WTC11 (cell line): Measurements from ENCODE around the gene DNAH9. TPM values are rescaled to one million over a fixed set of nuclear protein-coding genes. Genes with fewer than 3 reads are reported as not detected.

Source experiments
- ATAC-seq: fragments of 200-7000 bp; cut with Tn5 transposase; 2 replicates; pipeline ENCODE4 v1.10.0; 2021; ENCODE audit warnings: mild to moderate bottlenecking, moderate library complexity
- CTCF ChIA-PET: fragments of 300-600 bp; sonication (Branson Sonifier 250); formaldehyde crosslinking; loops from one replicate; lab custom pipeline; 2021; ENCODE audit warnings: antibody characterized with exemption; lab: Charles Lee
- POLR2A ChIA-PET: fragments of 350-600 bp; sonication (Branson Sonifier 250); formaldehyde crosslinking; loops from one replicate; lab custom pipeline; 2021; ENCODE audit warnings: antibody characterized with exemption; lab: Charles Lee
- DNase-seq: peaks from one replicate; pipeline ENCODE4 v3.0.0; 2021; ENCODE audit warnings: low spot score
- H3K27ac Mint-ChIP-seq: 2 replicates; pipeline ENCODE4 v1.8.0; 2021; ENCODE audit warnings: mixed read lengths
- H3K27me3 Mint-ChIP-seq: 2 replicates; pipeline ENCODE4 v1.8.0; 2021; ENCODE audit warnings: low read depth, mild to moderate bottlenecking, moderate library complexity, mixed read lengths
- H3K36me3 Mint-ChIP-seq: 2 replicates; pipeline ENCODE4 v1.8.0; 2021; ENCODE audit warnings: mixed read lengths
- H3K4me1 Mint-ChIP-seq: 2 replicates; pipeline ENCODE4 v1.8.0; 2022; ENCODE audit warnings: mixed read lengths
- H3K4me3 Mint-ChIP-seq: 2 replicates; pipeline ENCODE4 v1.8.0; 2021; ENCODE audit warnings: mild to moderate bottlenecking, moderate library complexity, mixed read lengths
- H3K9me3 Mint-ChIP-seq: 2 replicates; pipeline ENCODE4 v1.8.0; 2021; ENCODE audit warnings: mixed read lengths
- ARID4B ChIP-seq: sonication (generic); formaldehyde crosslinking; IDR thresholded peaks from 2 replicates; pipeline ENCODE4 v1.8.0; 2023; ENCODE audit warnings: missing genetic modification reagents, mild to moderate bottlenecking, borderline replicate concordance
- ATF2 ChIP-seq: sonication (generic); formaldehyde crosslinking; IDR thresholded peaks from 2 replicates; pipeline ENCODE4 v1.8.1; 2022; ENCODE audit warnings: low read depth, missing genetic modification reagents, borderline replicate concordance
- GABPB1 ChIP-seq: sonication (generic); formaldehyde crosslinking; IDR thresholded peaks from 2 replicates; pipeline ENCODE4 v1.8.1; 2023; ENCODE audit warnings: mild to moderate bottlenecking, missing genetic modification reagents
- NFATC4 ChIP-seq: fragments of 250-450 bp; sonication (Bioruptor Pico); IDR thresholded peaks from 2 replicates; pipeline ENCODE4 v1.9.0; 2021; ENCODE audit warnings: mild to moderate bottlenecking
- PRDM15 ChIP-seq: sonication (generic); formaldehyde crosslinking; IDR thresholded peaks from 2 replicates; pipeline ENCODE4 v1.8.0; 2022; ENCODE audit warnings: missing genetic modification reagents
- SMAD3 ChIP-seq: sonication (generic); formaldehyde crosslinking; IDR thresholded peaks from 2 replicates; pipeline ENCODE4 v1.8.0; 2022; ENCODE audit warnings: missing genetic modification reagents, mild to moderate bottlenecking, borderline replicate concordance
- SMAD4 ChIP-seq: sonication (generic); formaldehyde crosslinking; IDR thresholded peaks from 2 replicates; pipeline ENCODE4 v1.8.0; 2022; ENCODE audit warnings: mild to moderate bottlenecking, missing genetic modification reagents
- SP1 ChIP-seq: sonication (generic); formaldehyde crosslinking; conservative IDR thresholded peaks from 2 replicates; pipeline ENCODE4 v1.8.1; 2022; ENCODE audit warnings: missing genetic modification reagents
- ZBTB43 ChIP-seq: sonication (generic); formaldehyde crosslinking; IDR thresholded peaks from 2 replicates; pipeline ENCODE4 v1.8.1; 2023; ENCODE audit warnings: mild to moderate bottlenecking, missing genetic modification reagents
- ZNF219 ChIP-seq: sonication (generic); formaldehyde crosslinking; IDR thresholded peaks from 2 replicates; pipeline ENCODE4 v1.8.0; 2023; ENCODE audit warnings: missing genetic modification reagents, mild to moderate bottlenecking, borderline replicate concordance
- ZNF281 ChIP-seq: sonication (generic); formaldehyde crosslinking; IDR thresholded peaks from 2 replicates; pipeline ENCODE4 v1.8.0; 2023; ENCODE audit warnings: mild to moderate bottlenecking, missing genetic modification reagents
- ZNF317 ChIP-seq: sonication (generic); formaldehyde crosslinking; IDR thresholded peaks from 2 replicates; pipeline ENCODE4 v1.8.1; 2023; ENCODE audit warnings: low read depth, mild to moderate bottlenecking, moderate library complexity, missing genetic modification reagents, borderline replicate concordance
- ZNF532 ChIP-seq: fragments of 250-450 bp; sonication (Bioruptor Pico); IDR thresholded peaks from 2 replicates; pipeline ENCODE4 v1.9.0; 2021; ENCODE audit warnings: mild to moderate bottlenecking, borderline replicate concordance
- total RNA-seq: library from RNA; stranded (reverse); gene quantifications from 3 replicates; pipeline ENCODE4 v1.2.3, GENCODE V29; 2021

The DNAH9 gene
- total RNA-seq, 1 experiment from 2014 or later = 0.31 TPM

- TF ChIP-seq ZBTB43 (CRISPR knock-in tag) = no peak
- no peak for TF ChIP-seq SP1
- TF ChIP-seq ZNF219 (CRISPR knock-in tag) = no peak
- TF ChIP-seq PRDM15 = no peak
- TF ChIP-seq SMAD3 (CRISPR knock-in tag) = no peak
- TF ChIP-seq ARID4B (CRISPR knock-in tag) = no peak
- TF ChIP-seq NFATC4 = no peak
Observed at GRCh38 chr17:11925262-11926021, 327.2 kb downstream of the DNAH9 start (continued).

- no peak for DNase-seq
- POLR2A ChIA-PET = no interaction called here
- H3K36me3 Mint-ChIP-seq = peaks cover 6% of the 10 kb centered on the region; the same call in 1 of the 2 replicates
- H3K4me1 Mint-ChIP-seq = peaks cover 18% of the 10 kb centered on the region
- CTCF ChIA-PET = interaction anchor here (0.6 to 1.2 kb wide), 7 partner anchors 8 to 1053 kb away, joined by 3 to 6 read pairs (median 3); no protein-coding TSS in a partner anchor
- peaks cover 25% of the 10 kb centered on the region for H3K9me3 Mint-ChIP-seq
- H3K4me3 Mint-ChIP-seq = no peak overlapping the region
- H3K27ac Mint-ChIP-seq = peak overlapping the region; percentile 12
- peak; percentile 48 for ATAC-seq
- no peaks in the 10 kb centered on the region for H3K27me3 Mint-ChIP-seq
- no peak for TF ChIP-seq ZNF317
Observed at GRCh38 chr17:11928436-11928835, 330.2 kb downstream of the DNAH9 start.

GRCh38 chr17:11932337-11932898 is 334.1 kb downstream of the DNAH9 start:
- Mint-ChIP-seq H3K4me3 (no peak overlapping the region), H3K9me3 (peaks cover 3% of the 10 kb centered on the region; the same call in 1 of the 2 replicates), H3K27me3 (no peaks in the 10 kb centered on the region), H3K4me1 (peaks cover 15% of the 10 kb centered on the region), H3K36me3 (no peaks in the 10 kb centered on the region), H3K27ac (no peak overlapping the region)
- ChIA-PET POLR2A (no interaction called here), CTCF (no interaction called here)
- ATAC-seq = no peak
- DNase-seq = no peak
- TF ChIP-seq ZNF281 (CRISPR knock-in tag) = no peak
- no peak for TF ChIP-seq GABPB1 (CRISPR knock-in tag)
- no peak for TF ChIP-seq ZNF532 (CRISPR knock-in tag)
- TF ChIP-seq SMAD4 = no peak
- TF ChIP-seq ATF2 (CRISPR knock-in tag) = no peak
